SIG-M5 treated with dmso at 0.1 percent for 504 hours (cell line): ENCODE results near the gene RBP5.

ENCODE experiments used
- DNase-seq: peaks from one replicate; lab custom pipeline; 2025; ENCODE audit not compliant: unreplicated experiment; lab: John Stamatoyannopoulos, UW

RBP5 gene

GRCh38 chr12:7128681-7129286, at the start of gene RBP5:
Gene RBP5, minus strand, starts transcription at chr12:7128889. Its CDS starts 114 bp downstream, at chr12:7128775.
- DNase-seq, result no peak

- DNase-seq, result no peak
Measured at GRCh38 chr12:7178481-7178880, 49.8 kb upstream of the RBP5 start.

- DNase-seq, result no peak
Measured at GRCh38 chr12:7176595-7176994, 47.9 kb upstream of the RBP5 start.

DNA sequence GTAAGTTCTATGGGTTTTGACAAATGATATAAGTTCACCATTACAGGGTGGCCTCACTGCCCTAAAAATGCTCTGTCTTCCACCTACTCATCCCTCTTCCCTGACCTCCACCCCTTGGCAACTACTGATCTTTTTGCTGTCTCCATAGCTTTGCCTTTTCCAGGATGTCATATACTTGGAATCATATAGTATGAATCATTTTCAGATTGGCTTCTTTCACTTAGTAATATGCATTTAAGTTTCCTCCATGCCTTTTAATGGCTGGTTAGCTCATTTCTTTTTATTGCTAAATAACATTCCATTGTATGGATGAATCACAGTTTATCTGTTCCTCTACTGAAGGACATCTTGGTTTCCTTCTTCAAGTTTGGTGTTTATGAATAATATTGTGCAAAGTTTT, 46.8 kb upstream of the RBP5 start:
- no peak for DNase-seq

GRCh38 chr12:7171854-7172253, 43.2 kb upstream of the RBP5 start:
- no peak for DNase-seq

- DNase-seq, result no peak
Measured at GRCh38 chr12:7169951-7170350, 41.3 kb upstream of the RBP5 start.

DNA sequence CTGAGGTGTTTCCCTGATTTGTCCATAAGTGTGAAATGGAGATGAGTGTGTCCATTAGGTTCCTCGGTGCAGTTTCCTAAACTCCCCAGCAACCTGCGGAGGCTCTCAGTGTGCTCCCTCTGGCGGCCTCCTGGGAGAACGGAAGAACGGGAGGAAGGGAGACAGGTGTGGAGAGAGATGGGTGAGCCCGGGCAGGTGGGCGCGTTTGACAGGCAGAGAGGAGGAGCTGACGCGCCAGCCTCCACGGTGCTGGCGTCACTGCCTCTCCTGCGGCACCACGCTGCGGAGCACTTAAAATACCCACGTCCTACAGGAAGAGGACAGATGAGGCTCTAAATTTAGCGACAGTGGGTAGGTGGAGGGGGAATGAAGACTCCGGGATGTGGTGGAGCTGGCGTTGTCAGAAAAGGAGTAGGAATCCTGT, 34.0 kb upstream of the RBP5 start:
- peak; percentile 10 for DNase-seq

DNA sequence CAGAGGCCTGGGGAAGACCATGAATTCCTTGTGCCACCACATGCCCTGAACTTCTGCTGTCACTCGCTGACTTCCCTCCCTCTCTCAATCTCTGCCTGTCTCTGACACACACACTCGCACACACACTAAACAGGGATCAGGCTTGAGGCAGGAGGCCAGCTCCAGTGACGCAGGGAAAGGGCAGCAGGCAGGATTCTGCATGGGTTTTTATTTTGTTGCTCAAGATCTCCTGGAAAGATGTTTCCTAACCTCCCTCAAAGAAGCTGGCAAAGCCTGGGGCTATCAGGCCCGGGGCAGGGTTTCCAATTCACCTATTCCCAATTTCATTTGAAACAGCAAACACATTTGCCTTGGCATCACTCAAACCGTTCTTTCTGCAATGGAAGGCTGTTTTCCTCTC, 33.1 kb upstream of the RBP5 start:
- DNase-seq, result no peak

GRCh38 chr12:7161327-7161726, 32.6 kb upstream of the RBP5 start:
- DNase-seq, result no peak

GRCh38 chr12:7160183-7160582, 31.5 kb upstream of the RBP5 start:
- no peak for DNase-seq

- no peak for DNase-seq
Measured at GRCh38 chr12:7158781-7159609, 30.3 kb upstream of the RBP5 start.

DNA sequence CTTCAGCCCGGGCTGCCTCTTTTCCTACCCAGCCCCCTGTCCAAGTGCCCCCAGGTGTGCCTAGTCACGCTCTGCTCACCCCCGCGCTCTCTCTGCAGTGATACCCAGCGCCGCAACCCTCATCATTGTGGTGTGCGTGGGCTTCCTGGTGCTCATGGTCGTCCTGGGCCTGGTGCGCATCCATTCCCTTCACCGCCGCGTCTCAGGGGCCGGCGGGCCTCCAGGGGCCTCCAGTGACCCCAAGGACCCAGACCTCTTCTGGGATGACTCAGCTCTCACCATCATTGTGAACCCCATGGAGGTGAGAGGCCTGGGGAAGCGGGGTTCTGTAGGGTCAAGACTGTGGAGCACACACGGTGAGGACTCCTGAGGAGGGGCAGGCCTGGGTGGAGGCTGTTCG, 28.7 kb upstream of the RBP5 start:
- no peak for DNase-seq

GRCh38 chr12:7156259-7157197, 27.8 kb upstream of the RBP5 start:
- no peak for DNase-seq

GRCh38 chr12:7155471-7156034, 26.9 kb upstream of the RBP5 start:
- peak; percentile 6 for DNase-seq

GRCh38 chr12:7154901-7155470, 26.3 kb upstream of the RBP5 start:
- no peak for DNase-seq

GRCh38 chr12:7154042-7154441, 25.4 kb upstream of the RBP5 start:
- no peak for DNase-seq

DNA sequence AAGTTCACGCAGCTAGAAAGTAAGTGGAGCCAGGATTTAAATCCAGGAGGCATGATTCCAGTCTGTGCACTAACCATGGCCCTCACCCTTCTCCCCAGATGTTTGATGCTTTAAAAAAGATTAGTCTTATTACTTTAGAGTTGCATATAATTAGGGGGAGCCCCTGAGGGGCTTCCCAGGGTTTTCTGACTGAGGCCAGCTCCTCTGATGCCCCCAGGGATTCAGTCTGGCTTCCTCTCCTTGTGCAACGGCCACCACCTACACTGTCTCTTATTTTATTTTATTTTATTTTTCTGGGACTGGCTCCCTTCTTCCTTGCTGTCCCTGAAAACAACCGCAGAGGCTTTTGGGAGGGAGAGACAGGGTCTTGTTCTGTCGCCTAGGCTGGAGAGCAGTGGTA, 24.1 kb upstream of the RBP5 start:
- no peak for DNase-seq

DNA sequence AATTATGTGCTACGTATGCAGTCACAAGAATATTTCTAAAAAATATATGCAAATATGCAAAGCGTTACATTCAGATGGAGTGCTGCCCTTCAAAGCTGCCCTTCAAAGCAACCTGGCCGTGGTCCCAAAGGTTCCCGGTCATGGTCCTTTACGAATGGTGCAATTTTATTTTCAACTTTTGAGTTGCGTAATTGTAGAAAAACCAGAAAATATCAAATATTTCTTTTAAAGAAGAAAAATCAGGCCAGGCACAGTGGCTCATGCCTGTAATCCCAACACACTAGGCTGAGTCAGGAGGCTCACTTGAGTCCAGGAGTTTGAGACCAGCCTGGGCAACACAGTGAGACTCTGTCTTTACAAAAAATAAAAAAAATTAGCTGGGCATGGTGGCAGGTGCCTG, 22.8 kb upstream of the RBP5 start:
- no peak for DNase-seq

DNA sequence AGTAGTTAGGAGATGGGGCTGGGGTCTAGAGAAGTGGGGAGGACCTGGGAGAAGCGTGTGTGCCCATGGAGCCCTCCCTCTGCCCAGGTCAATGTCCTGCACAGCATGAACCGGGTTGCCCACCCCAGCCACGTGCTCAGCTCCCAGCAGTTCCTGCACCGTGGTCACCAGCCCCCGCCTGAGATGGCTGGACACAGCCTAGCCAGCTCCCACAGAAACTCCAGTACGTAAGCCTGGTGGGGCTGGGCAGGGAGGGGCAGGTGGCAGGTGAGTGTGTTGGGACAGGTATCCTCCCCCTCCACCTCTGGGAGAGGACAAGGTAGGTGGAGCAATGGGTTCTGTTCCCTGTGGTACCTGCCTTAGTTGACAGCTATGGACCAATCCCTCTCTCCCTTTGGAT, 22.2 kb upstream of the RBP5 start:
- DNase-seq, result no peak

DNA sequence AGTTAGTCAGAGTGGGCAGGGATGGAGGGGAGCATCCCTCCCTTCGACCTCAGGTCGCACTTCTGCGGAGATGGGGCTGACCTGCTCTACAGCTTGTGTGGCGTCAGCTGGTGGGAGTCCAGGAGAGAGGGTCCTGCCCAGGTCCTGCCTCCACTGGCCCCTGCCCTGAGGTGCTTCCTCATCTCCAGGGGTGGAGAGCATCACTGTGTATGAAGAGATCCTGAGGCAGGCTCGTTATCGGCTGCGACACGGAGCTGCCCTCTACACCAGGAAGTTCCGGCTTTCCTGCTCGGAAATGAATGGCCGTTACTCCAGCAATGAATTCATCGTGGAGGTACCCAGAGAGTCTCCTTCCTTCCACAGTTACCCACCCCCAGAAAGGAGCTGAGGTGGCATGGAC, 21.7 kb upstream of the RBP5 start:
- no peak for DNase-seq

- DNase-seq, result no peak
Measured at GRCh38 chr12:7146906-7147305, 18.2 kb upstream of the RBP5 start.
